AG09309 (cell line): ENCODE measurements around the gene EBLN2.

Experiments used
- DNase-seq: peaks from one replicate; pipeline ENCODE4 v3.0.0-alpha.2; 2010; ENCODE audit warnings: low read depth
- H3K4me3 ChIP-seq: 2 replicates; pipeline ENCODE4 v1.5.1; 2011; ENCODE audit warnings: mild to moderate bottlenecking, low read depth, low read length, moderate library complexity; ENCODE audit not compliant: control insufficient read depth
- TF ChIP-seq, protein P1 (sequence below): IDR thresholded peaks from 2 replicates; pipeline ENCODE4 v1.5.1; 2011; ENCODE audit warnings: mild to moderate bottlenecking, low read depth, low read length, inconsistent platforms; ENCODE audit not compliant: insufficient read depth, control insufficient read depth; ENCODE audit errors: missing control alignments

Gene EBLN2

GRCh38 chr3:73110530-73110929 is 49.1 kb downstream of the EBLN2 start:
- TF ChIP-seq, protein P1, sequence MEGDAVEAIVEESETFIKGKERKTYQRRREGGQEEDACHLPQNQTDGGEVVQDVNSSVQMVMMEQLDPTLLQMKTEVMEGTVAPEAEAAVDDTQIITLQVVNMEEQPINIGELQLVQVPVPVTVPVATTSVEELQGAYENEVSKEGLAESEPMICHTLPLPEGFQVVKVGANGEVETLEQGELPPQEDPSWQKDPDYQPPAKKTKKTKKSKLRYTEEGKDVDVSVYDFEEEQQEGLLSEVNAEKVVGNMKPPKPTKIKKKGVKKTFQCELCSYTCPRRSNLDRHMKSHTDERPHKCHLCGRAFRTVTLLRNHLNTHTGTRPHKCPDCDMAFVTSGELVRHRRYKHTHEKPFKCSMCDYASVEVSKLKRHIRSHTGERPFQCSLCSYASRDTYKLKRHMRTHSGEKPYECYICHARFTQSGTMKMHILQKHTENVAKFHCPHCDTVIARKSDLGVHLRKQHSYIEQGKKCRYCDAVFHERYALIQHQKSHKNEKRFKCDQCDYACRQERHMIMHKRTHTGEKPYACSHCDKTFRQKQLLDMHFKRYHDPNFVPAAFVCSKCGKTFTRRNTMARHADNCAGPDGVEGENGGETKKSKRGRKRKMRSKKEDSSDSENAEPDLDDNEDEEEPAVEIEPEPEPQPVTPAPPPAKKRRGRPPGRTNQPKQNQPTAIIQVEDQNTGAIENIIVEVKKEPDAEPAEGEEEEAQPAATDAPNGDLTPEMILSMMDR, result no peak
- no peak for DNase-seq

More at GRCh38 chr3:73110530-73110929, 49.1 kb downstream of the EBLN2 start:
- no peak overlapping the region for H3K4me3 ChIP-seq
